CD8-positive, alpha-beta memory T cell (primary cell): ENCODE results near the gene PRR33. TPM values are rescaled to one million over a fixed set of nuclear protein-coding genes. Genes with fewer than 3 reads are reported as not detected.

Experiments
- CTCF ChIA-PET: fragments of 350-600 bp; sonication (Branson Sonifier 250); formaldehyde crosslinking; loops from one replicate; lab custom pipeline; 2021; ENCODE audit warnings: antibody characterized with exemption; lab: Charles Lee
- POLR2A ChIA-PET: fragments of 350-600 bp; sonication (Branson Sonifier 250); formaldehyde crosslinking; loops from one replicate; lab custom pipeline; 2021; ENCODE audit warnings: antibody characterized with exemption; lab: Charles Lee
- DNase-seq, 5 donors: peaks; one replicate each; pipeline versions ENCODE4 v3.0.0 to v3.0.0-alpha.2; 2020 to 2022; ENCODE audit warnings: mixed read lengths in 1 of 5
- H3K27ac ChIP-seq: one replicate; pipeline ENCODE4 v1.7.0; 2013; ENCODE audit warnings: low read depth, mild to moderate bottlenecking, low read length, moderate library complexity
- H3K27me3 ChIP-seq: 2 replicates; pipeline ENCODE4 v1.7.0; 2013; ENCODE audit warnings: low read length, mild to moderate bottlenecking; ENCODE audit not compliant: insufficient read depth, poor library complexity, severe bottlenecking
- H3K36me3 ChIP-seq: 2 replicates; pipeline ENCODE4 v1.7.0; 2013; ENCODE audit warnings: mild to moderate bottlenecking, low read length, moderate library complexity; ENCODE audit not compliant: insufficient read depth
- H3K4me1 ChIP-seq: 2 replicates; pipeline ENCODE4 v1.7.0; 2013; ENCODE audit warnings: mild to moderate bottlenecking, low read length, moderate library complexity; ENCODE audit not compliant: insufficient read depth
- H3K4me3 ChIP-seq: 2 replicates; pipeline ENCODE4 v1.7.0; 2013; ENCODE audit warnings: mild to moderate bottlenecking, low read length
- H3K9me3 ChIP-seq: 2 replicates; pipeline ENCODE4 v1.7.0; 2013; ENCODE audit warnings: mild to moderate bottlenecking, low read length
- H3K27ac Mint-ChIP-seq, 8 donors: one replicate each; pipeline ENCODE4 v1.8.0; 2020 to 2021; ENCODE audit warnings: mixed read lengths in 8 of 8, mild to moderate bottlenecking in 6 of 8, inconsistent platforms in 3 of 8, moderate library complexity in 3 of 8
- H3K27me3 Mint-ChIP-seq, 2 donors: one replicate each; pipeline ENCODE4 v1.8.0; 2020 to 2021; ENCODE audit warnings: mixed read lengths in 2 of 2, mild to moderate bottlenecking in 1 of 2, moderate library complexity in 1 of 2
- H3K36me3 Mint-ChIP-seq, 3 donors: one replicate each; pipeline ENCODE4 v1.8.0; 2020 to 2021; ENCODE audit warnings: mixed read lengths in 3 of 3, inconsistent platforms in 1 of 3, mild to moderate bottlenecking in 1 of 3
- H3K4me1 Mint-ChIP-seq, 3 donors: one replicate each; pipeline ENCODE4 v1.8.0; 2020 to 2021; ENCODE audit warnings: mixed read lengths in 3 of 3, inconsistent platforms in 1 of 3, mild to moderate bottlenecking in 1 of 3
- H3K4me3 Mint-ChIP-seq, 7 donors: one replicate each; pipeline ENCODE4 v1.8.0; 2020 to 2021; ENCODE audit warnings: mixed read lengths in 7 of 7, mild to moderate bottlenecking in 6 of 7, moderate library complexity in 4 of 7, inconsistent platforms in 2 of 7
- H3K9me3 Mint-ChIP-seq, 5 donors: one replicate each; pipeline ENCODE4 v1.8.0; 2020 to 2022; ENCODE audit warnings: mixed read lengths in 5 of 5, mild to moderate bottlenecking in 3 of 5, moderate library complexity in 2 of 5, inconsistent platforms in 1 of 5
- polyA plus RNA-seq: library from polyadenylated mRNA; unstranded; fragments of 300-500 nt; fragmentation: Illumina TruSeq; gene quantifications from one replicate; pipeline ENCODE4 v1.2.3, GENCODE V29; 2021
- total RNA-seq, 2 experiments: library from RNA; stranded (reverse); gene quantifications; one replicate each; pipeline ENCODE4 v1.2.3, GENCODE V29; 2021

PRR33 gene
- total and polyA plus RNA-seq, 3 experiments from 2014 or later = 0.17 TPM; not detected in 2

GRCh38 chr11:1851468-1852180 lies 40.1 kb downstream of the PRR33 start:
- Mint-ChIP-seq H3K4me1 (peaks cover 53 to 83% (median 61%) of the 10 kb centered on the region in 3 donors), H3K4me3 (peak overlapping the region; percentile 64 to 99 (median 91)), H3K9me3 (no peaks in the 10 kb centered on the region), H3K27me3 (no peaks in the 10 kb centered on the region), H3K36me3 (peaks cover 0 to 26% (median 0%) of the 10 kb centered on the region in 3 donors), H3K27ac (peak overlapping the region; percentile 90 to 100 (median 98))
- peak overlapping the region; percentile 74 for H3K27ac ChIP-seq
- no peak for DNase-seq
- H3K9me3 ChIP-seq = no peaks in the 10 kb centered on the region
- H3K4me3 ChIP-seq = peak overlapping the region; percentile 63
- H3K4me1 ChIP-seq = peaks cover 74% of the 10 kb centered on the region
- ChIA-PET POLR2A (interaction anchor here (0.8 to 1.7 kb wide), 8 partner anchors 11 to 66 kb away, joined by 3 to 9 read pairs (median 5); partner anchors contain the start of genes PRR33 and TNNI2), CTCF (interaction anchor here (0.8 to 7.4 kb wide), 14 partner anchors 10 to 300 kb away, joined by 3 to 93 read pairs (median 5); partner anchors contain the start of gene MRPL23)
- H3K36me3 ChIP-seq = no peaks in the 10 kb centered on the region
- H3K27me3 ChIP-seq = no peaks in the 10 kb centered on the region

GRCh38 chr11:1848640-1849430 lies 42.9 kb downstream of the PRR33 start:
- Histone ChIP-seq H3K4me1 (peaks cover 78% of the 10 kb centered on the region), H3K9me3 (no peaks in the 10 kb centered on the region), H3K27me3 (no peaks in the 10 kb centered on the region), H3K36me3 (no peaks in the 10 kb centered on the region), H3K4me3 (no peak overlapping the region), H3K27ac (no peak overlapping the region)
- Mint-ChIP-seq H3K4me3 (peak overlapping the region in 2 of 7 donors; percentile 12 to 25), H3K27me3 (peaks cover 0 to 1% of the 10 kb centered on the region in 2 donors), H3K9me3 (no peaks in the 10 kb centered on the region), H3K27ac (peak overlapping the region; percentile 28 to 98 (median 83)), H3K4me1 (peaks cover 69 to 90% (median 75%) of the 10 kb centered on the region in 3 donors), H3K36me3 (peaks cover 0 to 12% (median 0%) of the 10 kb centered on the region in 3 donors)
- CTCF ChIA-PET = interaction anchor here (0.7 to 2.8 kb wide), 7 partner anchors 14 to 303 kb away, joined by 3 to 9 read pairs (median 4); partner anchors contain the start of gene SYT8
- no peak for DNase-seq
- POLR2A ChIA-PET = no interaction called here

DNA sequence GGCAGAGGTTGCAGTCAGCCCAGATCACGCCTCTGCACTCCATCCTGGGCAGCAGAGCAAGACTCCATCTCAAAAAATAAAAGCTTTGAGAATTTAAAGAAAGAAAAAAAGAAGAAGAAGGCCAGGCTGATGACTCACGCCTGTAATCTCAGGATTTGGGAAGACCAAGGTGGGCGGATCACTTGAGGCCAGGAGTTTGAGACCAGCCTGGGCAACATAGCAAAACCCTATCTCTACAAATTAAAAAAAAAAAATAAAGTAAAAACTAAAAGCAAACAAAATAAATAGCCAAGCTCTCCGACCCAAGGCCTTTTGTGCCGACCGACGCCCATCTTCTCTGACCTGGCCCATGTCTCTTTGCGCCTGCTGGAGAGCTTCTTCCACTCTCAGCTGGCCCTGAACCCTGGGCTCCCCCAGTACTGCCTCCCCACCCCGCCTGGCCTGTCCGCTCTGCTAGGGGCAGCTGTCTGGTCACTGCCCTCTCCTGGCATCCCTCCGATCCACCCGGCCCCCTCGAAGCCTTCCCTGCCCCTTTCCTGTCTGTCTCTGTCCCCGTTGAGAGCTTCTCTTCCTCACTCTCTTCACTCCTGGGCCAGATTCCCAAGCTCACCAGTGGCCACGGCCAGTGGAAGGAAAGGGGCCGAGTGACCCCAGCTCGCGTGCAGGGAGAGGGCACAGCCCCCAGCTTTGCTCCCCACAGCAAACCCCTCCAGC lies 43.6 kb downstream of the PRR33 start:
- DNase-seq = no peak
- H3K4me3 ChIP-seq = no peak overlapping the region
- Mint-ChIP-seq H3K27me3 (peaks cover 0 to 1% of the 10 kb centered on the region in 2 donors), H3K36me3 (peaks cover 0 to 5% (median 0%) of the 10 kb centered on the region in 3 donors), H3K4me3 (peak overlapping the region in 1 of 7 donors; percentile 51), H3K4me1 (peaks cover 75 to 96% (median 82%) of the 10 kb centered on the region in 3 donors), H3K27ac (peak overlapping the region in 5 of 8 donors; percentile 40 to 82 (median 60)), H3K9me3 (no peaks in the 10 kb centered on the region)
- ChIA-PET CTCF (interaction anchor here (0.7 to 3.4 kb wide), 13 partner anchors 10 to 304 kb away, joined by 3 to 13 read pairs (median 4); partner anchors contain the start of genes H19, SYT8 and TNNI2), POLR2A (no interaction called here)
- no peak overlapping the region for H3K27ac ChIP-seq
- H3K27me3 ChIP-seq = no peaks in the 10 kb centered on the region
- H3K36me3 ChIP-seq = no peaks in the 10 kb centered on the region
- H3K9me3 ChIP-seq = no peaks in the 10 kb centered on the region
- peaks cover 85% of the 10 kb centered on the region for H3K4me1 ChIP-seq

DNA sequence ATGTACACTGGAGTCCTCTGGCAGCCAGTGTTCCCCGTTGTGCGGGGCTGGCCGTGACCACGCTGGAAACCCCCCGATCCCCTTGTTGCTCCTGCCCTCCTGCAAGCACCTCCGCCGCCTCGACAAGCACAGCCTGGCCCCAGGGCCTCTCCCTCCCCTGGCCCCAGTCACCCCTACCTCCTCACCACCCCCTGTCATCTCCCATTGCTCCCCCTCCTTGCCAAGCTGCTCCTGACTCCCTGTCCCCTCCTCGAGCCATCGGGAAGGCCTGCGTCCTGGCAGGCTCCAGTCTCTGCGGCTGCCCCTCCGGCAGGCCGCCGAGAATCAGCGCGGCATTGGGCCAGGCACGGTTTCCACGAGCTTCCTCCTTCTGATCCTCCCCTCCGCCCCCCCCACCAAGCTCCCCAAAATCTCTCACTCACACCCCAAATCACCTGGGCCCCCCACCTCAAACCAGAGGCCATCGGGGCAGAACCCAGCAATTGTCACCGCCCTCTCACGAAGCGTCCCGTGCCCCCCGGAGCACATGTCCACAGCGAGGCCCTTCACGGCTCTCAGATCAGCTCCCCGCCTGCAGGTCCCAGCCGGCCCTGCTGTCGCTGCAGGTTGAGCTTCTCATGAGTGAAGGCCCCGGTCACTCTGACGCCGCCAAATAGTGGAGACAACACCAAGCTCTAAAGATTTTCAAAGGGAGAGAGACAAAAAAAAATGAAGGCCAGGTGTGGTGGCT lies 44.5 kb downstream of the PRR33 start:
- POLR2A ChIA-PET = interaction anchor here (0.6 kb wide), 1 partner anchor 9 kb away, joined by 3 read pairs; the partner anchor contains the start of gene TNNI2
- CTCF ChIA-PET = interaction anchor here (0.8 to 3.4 kb wide), 11 partner anchors 9 to 305 kb away, joined by 3 to 13 read pairs (median 4); partner anchors contain the start of genes H19, SYT8 and TNNI2
- Mint-ChIP-seq H3K4me3 (no peak overlapping the region), H3K9me3 (no peaks in the 10 kb centered on the region), H3K27me3 (peaks cover 0 to 1% of the 10 kb centered on the region in 2 donors), H3K4me1 (peaks cover 66 to 89% (median 73%) of the 10 kb centered on the region in 3 donors), H3K27ac (peak overlapping the region in 5 of 8 donors; percentile 40 to 87 (median 72)), H3K36me3 (no peaks in the 10 kb centered on the region)
- no peak overlapping the region for H3K27ac ChIP-seq
- H3K4me1 ChIP-seq = peaks cover 79% of the 10 kb centered on the region
- DNase-seq = no peak
- H3K27me3 ChIP-seq = no peaks in the 10 kb centered on the region
- no peak overlapping the region for H3K4me3 ChIP-seq
- no peaks in the 10 kb centered on the region for H3K36me3 ChIP-seq
- no peaks in the 10 kb centered on the region for H3K9me3 ChIP-seq

DNA sequence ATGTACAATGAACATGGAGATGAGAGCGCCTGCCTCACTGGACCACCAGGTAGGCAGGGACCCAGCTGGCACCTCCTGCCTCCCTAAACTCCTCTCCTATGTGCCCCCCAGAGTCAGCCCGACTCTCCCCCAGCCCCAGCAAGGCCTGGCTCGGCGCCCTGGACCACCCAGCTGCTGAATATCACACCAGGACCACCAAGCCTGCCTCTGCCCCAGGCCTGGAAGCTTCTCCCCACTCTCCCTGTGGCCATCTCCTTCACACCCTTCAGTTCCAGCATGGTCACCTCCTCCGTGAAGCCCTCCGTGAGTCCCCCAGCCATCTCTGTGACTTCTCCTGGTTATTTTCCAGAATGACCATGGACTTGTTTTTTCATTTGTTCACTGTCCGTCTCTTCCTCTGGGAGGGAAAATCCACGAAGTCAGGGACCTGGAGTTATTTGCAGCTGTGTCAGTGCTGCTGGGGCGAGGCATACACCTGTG lies 45.2 kb downstream of the PRR33 start:
- no peak overlapping the region for H3K27ac ChIP-seq
- POLR2A ChIA-PET = no interaction called here

DNA sequence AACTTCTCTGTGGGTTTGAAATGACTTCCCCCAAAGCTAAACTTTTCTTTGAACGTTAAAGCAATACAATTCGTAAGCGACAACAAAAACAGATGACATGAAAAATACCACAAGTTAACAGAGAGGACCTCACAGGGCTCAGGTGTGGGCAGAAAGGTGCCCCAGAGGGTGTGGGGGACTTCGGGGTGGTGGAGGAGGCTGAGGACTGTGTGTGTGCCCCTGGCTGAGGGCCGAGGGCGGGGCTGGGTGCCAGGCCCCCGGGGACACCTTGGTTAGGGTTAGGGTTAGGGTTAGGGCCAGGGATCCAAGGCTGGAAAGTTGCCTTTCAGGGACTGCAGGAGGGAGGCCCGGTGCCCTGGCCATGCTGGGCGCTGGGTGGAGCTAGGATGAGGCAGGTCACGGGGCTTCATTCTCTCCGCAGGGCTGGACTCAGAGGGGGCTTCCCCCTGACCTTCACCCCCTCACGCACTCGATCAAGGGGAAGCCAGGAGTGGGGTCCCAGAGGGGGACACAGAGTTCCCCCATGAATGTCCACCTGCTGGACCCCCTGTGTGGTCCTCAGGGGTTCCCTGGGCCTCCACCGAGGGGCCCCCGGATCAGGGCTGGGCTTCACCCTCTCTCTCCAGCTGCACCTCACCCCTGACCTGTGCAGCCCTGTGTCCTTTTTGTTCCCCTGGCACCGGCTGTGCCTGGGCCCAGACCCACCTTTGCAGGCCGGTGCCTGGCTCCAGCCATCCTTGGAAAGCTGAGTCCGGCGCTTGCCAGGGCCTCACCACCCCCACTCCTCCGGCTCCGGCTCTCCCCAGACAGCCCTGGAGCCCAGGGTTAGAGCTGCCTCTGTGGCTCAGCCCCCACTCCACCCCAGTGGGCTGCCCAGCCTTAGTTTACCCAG lies 45.9 kb downstream of the PRR33 start:
- Histone ChIP-seq H3K4me3 (peak overlapping the region; percentile 37), H3K27me3 (no peaks in the 10 kb centered on the region), H3K4me1 (peaks cover 66% of the 10 kb centered on the region), H3K36me3 (no peaks in the 10 kb centered on the region), H3K27ac (no peak overlapping the region), H3K9me3 (no peaks in the 10 kb centered on the region)
- ChIA-PET CTCF (interaction anchor here (1.1 to 3.4 kb wide), 4 partner anchors 13 to 154 kb away, joined by 3 to 13 read pairs (median 6); no protein-coding TSS in a partner anchor), POLR2A (interaction anchor here (1.1 kb wide), 1 partner anchor 102 kb away, joined by 4 read pairs; no protein-coding TSS in a partner anchor)
- Mint-ChIP-seq H3K4me1 (peaks cover 54 to 81% (median 63%) of the 10 kb centered on the region in 3 donors), H3K27ac (peak overlapping the region; percentile 91 to 98 (median 95)), H3K9me3 (no peaks in the 10 kb centered on the region), H3K36me3 (no peaks in the 10 kb centered on the region), H3K4me3 (peak overlapping the region; percentile 65 to 86 (median 81)), H3K27me3 (peaks cover 0 to 1% of the 10 kb centered on the region in 2 donors)
- peak in 3 of 5 donors; percentile 44 to 69 (median 63) for DNase-seq

More for the DNA sequence above, 45.2 kb downstream of the PRR33 start:
- Histone ChIP-seq H3K9me3 (no peaks in the 10 kb centered on the region), H3K4me1 (peaks cover 72% of the 10 kb centered on the region), H3K27me3 (no peaks in the 10 kb centered on the region), H3K36me3 (no peaks in the 10 kb centered on the region), H3K4me3 (no peak overlapping the region)
- H3K36me3 Mint-ChIP-seq = no peaks in the 10 kb centered on the region
- H3K4me3 Mint-ChIP-seq = peak overlapping the region in 1 of 7 donors; percentile 29
- no peaks in the 10 kb centered on the region for H3K9me3 Mint-ChIP-seq
- H3K4me1 Mint-ChIP-seq = peaks cover 61 to 83% (median 70%) of the 10 kb centered on the region in 3 donors
- no peak for DNase-seq
- peaks cover 0 to 1% of the 10 kb centered on the region in 2 donors for H3K27me3 Mint-ChIP-seq
- CTCF ChIA-PET = interaction anchor here (1.2 to 3.4 kb wide), 9 partner anchors 8 to 194 kb away, joined by 3 to 13 read pairs (median 7); partner anchors contain the start of genes SYT8 and TNNI2
- peak overlapping the region in 7 of 8 donors; percentile 47 to 93 (median 78) for H3K27ac Mint-ChIP-seq
